UCSD-AML1 (cell line): ENCODE results near the gene APOBEC3H.

ENCODE experiments used
- DNase-seq: peaks from one replicate; lab custom pipeline; 2025; ENCODE audit not compliant: unreplicated experiment; lab: John Stamatoyannopoulos, UW

Gene APOBEC3H

GRCh38 chr22:39134366-39135091, 37.5 kb downstream of the APOBEC3H start:
- no peak for DNase-seq

GRCh38 chr22:39135092-39135896, 38.2 kb downstream of the APOBEC3H start:
- DNase-seq: peak; percentile 47

GRCh38 chr22:39136317-39136716, 39.3 kb downstream of the APOBEC3H start:
- no peak for DNase-seq

GRCh38 chr22:39138357-39138997, 41.4 kb downstream of the APOBEC3H start:
- no peak for DNase-seq

- DNase-seq: no peak
Measured at GRCh38 chr22:39139933-39140332, 42.9 kb downstream of the APOBEC3H start.

GRCh38 chr22:39142088-39142680, 45.1 kb downstream of the APOBEC3H start:
- DNase-seq: no peak

GRCh38 chr22:39144101-39144767, 47.2 kb downstream of the APOBEC3H start:
- DNase-seq: peak; percentile 40

GRCh38 chr22:39146256-39147101, 49.4 kb downstream of the APOBEC3H start:
- DNase-seq: no peak

- DNase-seq: no peak
Measured at GRCh38 chr22:39147335-39148025, 50.4 kb downstream of the APOBEC3H start.

GRCh38 chr22:39148026-39148726, 51.1 kb downstream of the APOBEC3H start:
- DNase-seq: no peak

GRCh38 chr22:39148727-39149535, 51.9 kb downstream of the APOBEC3H start:
- DNase-seq: no peak

- DNase-seq: no peak
Measured at GRCh38 chr22:39149915-39150847, 53.1 kb downstream of the APOBEC3H start.

GRCh38 chr22:39150848-39151215, 53.8 kb downstream of the APOBEC3H start:
- DNase-seq: no peak

- no peak for DNase-seq
Measured at GRCh38 chr22:39151329-39151975, 54.4 kb downstream of the APOBEC3H start.

- no peak for DNase-seq
Measured at GRCh38 chr22:39152024-39152510, 55.0 kb downstream of the APOBEC3H start.

- DNase-seq: peak; percentile 85
Measured at GRCh38 chr22:39152511-39153219, 55.6 kb downstream of the APOBEC3H start, which contains the start of gene CBX7. TSS of gene CBX7 (minus strand) at chr22:39152680. CDS start at chr22:39152444, 236 bp downstream.
